ENCODE data around the gene GAL3ST1. TPM values are rescaled to one million over a fixed set of nuclear protein-coding genes. Genes with fewer than 3 reads are reported as not detected.

The GAL3ST1 gene
- polyA plus RNA-seq, 2 donors = 0.14 to 0.15 TPM

DNA sequence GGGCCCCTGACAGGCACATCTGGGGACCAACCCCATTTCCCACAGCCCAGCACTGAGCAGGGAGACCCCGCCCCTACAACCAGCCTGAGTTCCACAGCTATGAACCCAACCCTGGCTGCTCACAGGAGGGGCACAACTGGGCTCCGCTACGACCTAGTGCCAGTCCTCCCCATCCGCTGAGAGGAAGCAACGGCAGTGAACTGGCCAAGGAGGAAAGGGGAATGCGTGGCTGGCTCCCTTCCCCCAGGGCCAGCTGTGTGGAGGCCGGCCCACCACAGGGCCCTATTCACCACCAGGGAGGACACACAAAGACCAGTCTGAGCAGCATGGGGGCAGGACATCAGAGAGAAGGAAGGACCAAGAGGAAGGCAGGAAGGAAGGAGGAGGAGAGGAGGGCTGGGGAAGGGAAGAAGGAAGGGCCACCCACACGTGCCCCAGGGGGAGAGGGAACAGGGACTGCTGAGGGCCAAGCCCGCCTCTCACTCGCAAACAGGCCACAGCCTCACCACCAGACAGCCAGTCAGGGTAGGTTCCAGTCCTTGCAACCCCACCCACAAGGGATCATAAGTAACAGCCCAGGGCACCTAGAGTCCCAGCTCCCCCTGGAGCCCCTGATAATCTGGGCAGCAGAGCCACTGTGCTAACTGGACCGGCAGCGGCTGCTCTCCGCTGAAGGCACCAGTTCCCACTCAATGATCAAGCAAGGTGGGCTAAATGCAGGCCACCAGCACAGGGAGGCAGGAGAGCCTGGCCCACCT, 8.5 kb upstream of the GAL3ST1 start:
- 73 to 80% methylated on average over 13 of the region's 13 CpGs for WGBS, 2 donors
- Histone ChIP-seq H3K9me3 (ENCODE audit: control insufficient read depth in 2 of 2, insufficient read depth in 1 of 2, low read depth in 1 of 2, low read length in 1 of 2) (no peaks in the 10 kb centered on the region), H3K4me1 (ENCODE audit: control insufficient read depth in 2 of 2, insufficient read depth in 2 of 2, low read length in 1 of 2) (peaks cover 0 to 2% of the 10 kb centered on the region in 2 donors), H3K27me3 (ENCODE audit: control insufficient read depth in 1 of 2, insufficient read depth in 2 of 2, low read length in 2 of 2) (no peaks in the 10 kb centered on the region), H3K27ac (ENCODE audit: low read depth in 2 of 2, low read length in 1 of 2) (no peak overlapping the region), H3K4me3 (ENCODE audit: low read depth in 1 of 2, low read length in 2 of 2) (no peak overlapping the region), H3K36me3 (ENCODE audit: control insufficient read depth in 2 of 2, insufficient read depth in 2 of 2, low read length in 1 of 2) (peaks cover 52 to 91% of the 10 kb centered on the region in 2 donors)

DNA sequence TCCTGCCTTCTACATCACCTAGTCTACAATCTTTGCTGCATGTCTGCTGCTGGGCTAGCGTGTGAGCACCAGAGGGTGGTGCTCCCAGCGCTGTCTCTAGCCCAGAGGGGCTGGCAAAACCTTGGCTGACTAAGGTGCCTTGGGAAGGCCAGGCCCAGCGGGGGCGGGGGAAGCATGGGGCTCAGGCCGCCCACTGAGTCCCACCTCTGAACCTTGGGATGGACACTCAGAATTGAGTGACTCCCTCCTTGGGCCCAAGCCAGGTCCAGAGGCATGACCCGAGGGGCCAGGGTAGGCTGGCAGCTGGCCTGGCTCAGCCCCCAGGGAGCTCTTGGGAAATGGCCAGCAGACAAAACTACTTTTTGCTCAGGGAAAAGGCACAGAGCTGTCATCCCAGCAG, 7.6 kb upstream of the GAL3ST1 start:
- H3K36me3 ChIP-seq (ENCODE audit: control insufficient read depth in 2 of 2, insufficient read depth in 2 of 2, low read length in 1 of 2) = peaks cover 44 to 84% of the 10 kb centered on the region in 2 donors
- 84 to 85% methylated on average over 6 of the region's 6 CpGs for WGBS, 2 donors

GRCh38 chr22:30580896-30581295, 6.4 kb upstream of the GAL3ST1 start:
- Histone ChIP-seq H3K36me3 (ENCODE audit: control insufficient read depth in 2 of 2, insufficient read depth in 2 of 2, low read length in 1 of 2) (peaks cover 49 to 83% of the 10 kb centered on the region in 2 donors), H3K4me1 (ENCODE audit: control insufficient read depth in 2 of 2, insufficient read depth in 2 of 2, low read length in 1 of 2) (peaks cover under 1 to 6% of the 10 kb centered on the region in 2 donors), H3K27ac (ENCODE audit: low read depth in 2 of 2, low read length in 1 of 2) (no peak overlapping the region), H3K27me3 (ENCODE audit: control insufficient read depth in 1 of 2, insufficient read depth in 2 of 2, low read length in 2 of 2) (no peaks in the 10 kb centered on the region), H3K9me3 (ENCODE audit: control insufficient read depth in 2 of 2, insufficient read depth in 1 of 2, low read depth in 1 of 2, low read length in 1 of 2) (no peaks in the 10 kb centered on the region), H3K4me3 (ENCODE audit: low read depth in 1 of 2, low read length in 2 of 2) (no peak overlapping the region)
- 86 to 87% methylated on average over 6 of the region's 6 CpGs for WGBS, 2 donors

More for the DNA sequence above, 7.6 kb upstream of the GAL3ST1 start:
- Histone ChIP-seq H3K27ac (ENCODE audit: low read depth in 2 of 2, low read length in 1 of 2) (no peak overlapping the region), H3K27me3 (ENCODE audit: control insufficient read depth in 1 of 2, insufficient read depth in 2 of 2, low read length in 2 of 2) (no peaks in the 10 kb centered on the region), H3K9me3 (ENCODE audit: control insufficient read depth in 2 of 2, insufficient read depth in 1 of 2, low read depth in 1 of 2, low read length in 1 of 2) (no peaks in the 10 kb centered on the region), H3K4me1 (ENCODE audit: control insufficient read depth in 2 of 2, insufficient read depth in 2 of 2, low read length in 1 of 2) (peaks cover 0 to 2% of the 10 kb centered on the region in 2 donors), H3K4me3 (ENCODE audit: low read depth in 1 of 2, low read length in 2 of 2) (no peak overlapping the region)

- H3K4me3 ChIP-seq (ENCODE audit: low read depth in 1 of 2, low read length in 2 of 2) = no peak overlapping the region
- no peaks in the 10 kb centered on the region for H3K27me3 ChIP-seq (ENCODE audit: control insufficient read depth in 1 of 2, insufficient read depth in 2 of 2, low read length in 2 of 2)
- WGBS, 2 donors = 86 to 88% methylated on average over 12 of the region's 12 CpGs
- no peaks in the 10 kb centered on the region for H3K9me3 ChIP-seq (ENCODE audit: control insufficient read depth in 2 of 2, insufficient read depth in 1 of 2, low read depth in 1 of 2, low read length in 1 of 2)
- H3K36me3 ChIP-seq (ENCODE audit: control insufficient read depth in 2 of 2, insufficient read depth in 2 of 2, low read length in 1 of 2) = peaks cover 32 to 65% of the 10 kb centered on the region in 2 donors
- no peak overlapping the region for H3K27ac ChIP-seq (ENCODE audit: low read depth in 2 of 2, low read length in 1 of 2)
- H3K4me1 ChIP-seq (ENCODE audit: control insufficient read depth in 2 of 2, insufficient read depth in 2 of 2, low read length in 1 of 2) = peaks cover 2 to 16% of the 10 kb centered on the region in 2 donors
Measured at GRCh38 chr22:30578481-30578880, 4.0 kb upstream of the GAL3ST1 start.

- H3K27ac ChIP-seq (ENCODE audit: low read depth in 2 of 2, low read length in 1 of 2) = no peak overlapping the region
- no peak overlapping the region for H3K4me3 ChIP-seq (ENCODE audit: low read depth in 1 of 2, low read length in 2 of 2)
- 67 to 70% methylated on average over 15 of the region's 15 CpGs for WGBS, 2 donors
- H3K9me3 ChIP-seq (ENCODE audit: control insufficient read depth in 2 of 2, insufficient read depth in 1 of 2, low read depth in 1 of 2, low read length in 1 of 2) = no peaks in the 10 kb centered on the region
- H3K36me3 ChIP-seq (ENCODE audit: control insufficient read depth in 2 of 2, insufficient read depth in 2 of 2, low read length in 1 of 2) = peaks cover 19 to 40% of the 10 kb centered on the region in 2 donors
- peaks cover 2 to 14% of the 10 kb centered on the region in 2 donors for H3K4me1 ChIP-seq (ENCODE audit: control insufficient read depth in 2 of 2, insufficient read depth in 2 of 2, low read length in 1 of 2)
- H3K27me3 ChIP-seq (ENCODE audit: control insufficient read depth in 1 of 2, insufficient read depth in 2 of 2, low read length in 2 of 2) = no peaks in the 10 kb centered on the region
Measured at GRCh38 chr22:30575859-30576258, 1.4 kb upstream of the GAL3ST1 start.

GRCh38 chr22:30574997-30575671, 669 bp upstream of the GAL3ST1 start:
- no peak overlapping the region for H3K27ac ChIP-seq (ENCODE audit: low read depth in 2 of 2, low read length in 1 of 2)
- no peaks in the 10 kb centered on the region for H3K9me3 ChIP-seq (ENCODE audit: control insufficient read depth in 2 of 2, insufficient read depth in 1 of 2, low read depth in 1 of 2, low read length in 1 of 2)
- no peaks in the 10 kb centered on the region for H3K27me3 ChIP-seq (ENCODE audit: control insufficient read depth in 1 of 2, insufficient read depth in 2 of 2, low read length in 2 of 2)
- peaks cover 2 to 14% of the 10 kb centered on the region in 2 donors for H3K4me1 ChIP-seq (ENCODE audit: control insufficient read depth in 2 of 2, insufficient read depth in 2 of 2, low read length in 1 of 2)
- H3K36me3 ChIP-seq (ENCODE audit: control insufficient read depth in 2 of 2, insufficient read depth in 2 of 2, low read length in 1 of 2) = peaks cover 19 to 33% of the 10 kb centered on the region in 2 donors
- WGBS, 2 donors = 50 to 65% methylated on average over 12 of the region's 12 CpGs
- H3K4me3 ChIP-seq (ENCODE audit: low read depth in 1 of 2, low read length in 2 of 2) = no peak overlapping the region

DNA sequence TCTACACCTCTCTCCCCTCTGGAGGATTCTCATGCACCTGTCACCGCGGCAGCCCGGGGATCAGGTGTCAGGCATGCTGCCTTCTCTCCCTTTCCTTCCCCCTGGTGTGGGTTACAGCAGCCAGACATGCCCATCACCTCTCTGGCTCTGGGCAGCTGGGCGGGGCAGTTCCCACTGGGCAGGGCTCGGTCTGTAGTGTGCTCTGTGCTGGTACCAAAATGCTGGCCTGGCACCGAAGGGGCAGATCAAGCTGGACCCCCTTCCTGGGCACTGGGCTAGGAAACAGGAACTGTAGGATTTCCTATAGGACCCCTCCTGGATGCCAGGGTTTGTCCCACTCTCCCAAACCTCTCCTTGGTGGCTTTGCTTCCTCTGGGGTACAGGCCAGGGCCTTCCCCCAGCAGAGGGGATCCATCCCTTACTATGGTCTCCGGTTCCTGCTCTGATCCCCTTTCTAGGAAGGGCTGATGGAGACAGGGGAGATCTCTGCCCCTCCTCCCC, 821 bp downstream of the GAL3ST1 start:
- H3K4me3 ChIP-seq (ENCODE audit: low read depth in 1 of 2, low read length in 2 of 2) = no peak overlapping the region
- H3K9me3 ChIP-seq (ENCODE audit: control insufficient read depth in 2 of 2, insufficient read depth in 1 of 2, low read depth in 1 of 2, low read length in 1 of 2) = no peaks in the 10 kb centered on the region
- no peak overlapping the region for H3K27ac ChIP-seq (ENCODE audit: low read depth in 2 of 2, low read length in 1 of 2)
- H3K27me3 ChIP-seq (ENCODE audit: control insufficient read depth in 1 of 2, insufficient read depth in 2 of 2, low read length in 2 of 2) = no peaks in the 10 kb centered on the region
- WGBS, 2 donors = 21 to 46% methylated on average over 7 of the region's 7 CpGs
- peaks cover 2 to 14% of the 10 kb centered on the region in 2 donors for H3K4me1 ChIP-seq (ENCODE audit: control insufficient read depth in 2 of 2, insufficient read depth in 2 of 2, low read length in 1 of 2)
- H3K36me3 ChIP-seq (ENCODE audit: control insufficient read depth in 2 of 2, insufficient read depth in 2 of 2, low read length in 1 of 2) = peaks cover 11 to 18% of the 10 kb centered on the region in 2 donors

- H3K4me1 ChIP-seq (ENCODE audit: control insufficient read depth in 2 of 2, insufficient read depth in 2 of 2, low read length in 1 of 2) = peaks cover 2 to 14% of the 10 kb centered on the region in 2 donors
- H3K4me3 ChIP-seq (ENCODE audit: low read depth in 1 of 2, low read length in 2 of 2) = no peak overlapping the region
- H3K27me3 ChIP-seq (ENCODE audit: control insufficient read depth in 1 of 2, insufficient read depth in 2 of 2, low read length in 2 of 2) = no peaks in the 10 kb centered on the region
- 38 to 41% methylated on average over 12 of the region's 12 CpGs for WGBS, 2 donors
- H3K27ac ChIP-seq (ENCODE audit: low read depth in 2 of 2, low read length in 1 of 2) = no peak overlapping the region
- H3K36me3 ChIP-seq (ENCODE audit: control insufficient read depth in 2 of 2, insufficient read depth in 2 of 2, low read length in 1 of 2) = peaks cover 8 to 15% of the 10 kb centered on the region in 2 donors
- no peaks in the 10 kb centered on the region for H3K9me3 ChIP-seq (ENCODE audit: control insufficient read depth in 2 of 2, insufficient read depth in 1 of 2, low read depth in 1 of 2, low read length in 1 of 2)
Measured at GRCh38 chr22:30572840-30573593, 1.4 kb downstream of the GAL3ST1 start.

- H3K4me1 ChIP-seq (ENCODE audit: control insufficient read depth in 2 of 2, insufficient read depth in 2 of 2, low read length in 1 of 2) = peaks cover 2 to 14% of the 10 kb centered on the region in 2 donors
- H3K27me3 ChIP-seq (ENCODE audit: control insufficient read depth in 1 of 2, insufficient read depth in 2 of 2, low read length in 2 of 2) = no peaks in the 10 kb centered on the region
- no peak overlapping the region for H3K4me3 ChIP-seq (ENCODE audit: low read depth in 1 of 2, low read length in 2 of 2)
- no peak overlapping the region for H3K27ac ChIP-seq (ENCODE audit: low read depth in 2 of 2, low read length in 1 of 2)
- 75 to 87% methylated on average over 6 of the region's 6 CpGs for WGBS, 2 donors
- H3K36me3 ChIP-seq (ENCODE audit: control insufficient read depth in 2 of 2, insufficient read depth in 2 of 2, low read length in 1 of 2) = peaks cover 8 to 15% of the 10 kb centered on the region in 2 donors
- no peaks in the 10 kb centered on the region for H3K9me3 ChIP-seq (ENCODE audit: control insufficient read depth in 2 of 2, insufficient read depth in 1 of 2, low read depth in 1 of 2, low read length in 1 of 2)
Measured at GRCh38 chr22:30572210-30572609, 2.3 kb downstream of the GAL3ST1 start.
